WERI-Rb-1 (cell line): ENCODE data around the gene RFC4.
A peak's percentile ranks its signal among the peaks of the same experiment; 100 is the strongest.

Experiments
- DNase-seq: peaks from one replicate; pipeline ENCODE4 v3.0.0-alpha.2; 2020
- H3K27ac ChIP-seq: fragments of 250-450 bp; sonication (Bioruptor Pico); 2 replicates; pipeline ENCODE4 v1.5.1; 2020; ENCODE audit warnings: mild to moderate bottlenecking, moderate library complexity
- H3K27me3 ChIP-seq: fragments of 250-450 bp; sonication (Bioruptor Pico); 2 replicates; pipeline ENCODE4 v1.5.1; 2021; ENCODE audit warnings: mild to moderate bottlenecking, low read depth, moderate library complexity; ENCODE audit not compliant: insufficient read depth, severe bottlenecking
- H3K36me3 ChIP-seq: fragments of 250-450 bp; sonication (Bioruptor Pico); 2 replicates; pipeline ENCODE4 v1.5.1; 2020; ENCODE audit warnings: mild to moderate bottlenecking, moderate library complexity
- H3K4me3 ChIP-seq: 2 replicates; pipeline ENCODE4 v1.5.1; 2011; ENCODE audit warnings: low read depth, mild to moderate bottlenecking, control low read depth, low read length
- H3K9me3 ChIP-seq: fragments of 250-450 bp; sonication (Bioruptor Pico); 2 replicates; pipeline ENCODE4 v1.5.1; 2021; ENCODE audit warnings: mild to moderate bottlenecking, moderate library complexity; ENCODE audit not compliant: severe bottlenecking
- CTCF ChIP-seq: IDR thresholded peaks from 2 replicates; pipeline ENCODE4 v1.5.1; 2011; ENCODE audit warnings: low read depth, mild to moderate bottlenecking, control low read depth, inconsistent platforms, low read length

RFC4 gene

GRCh38 chr3:186760141-186760833 is 46.0 kb downstream of the RFC4 start:
- no peak for DNase-seq
- no peak overlapping the region for H3K27ac ChIP-seq
- no peaks in the 10 kb centered on the region for H3K9me3 ChIP-seq
- no peaks in the 10 kb centered on the region for H3K27me3 ChIP-seq
- no peak overlapping the region for H3K4me3 ChIP-seq
- TF ChIP-seq CTCF: no peak
- no peaks in the 10 kb centered on the region for H3K36me3 ChIP-seq

GRCh38 chr3:186759231-186759930 is 46.9 kb downstream of the RFC4 start:
- Histone ChIP-seq H3K4me3 (no peak overlapping the region), H3K27ac (no peak overlapping the region), H3K27me3 (no peaks in the 10 kb centered on the region), H3K36me3 (no peaks in the 10 kb centered on the region), H3K9me3 (no peaks in the 10 kb centered on the region)
- DNase-seq: no peak
- TF ChIP-seq CTCF: no peak

- H3K9me3 ChIP-seq: no peaks in the 10 kb centered on the region
- no peaks in the 10 kb centered on the region for H3K36me3 ChIP-seq
- peak; percentile 66 for DNase-seq
- H3K27ac ChIP-seq: no peak overlapping the region
- peak overlapping the region; percentile 21 for H3K4me3 ChIP-seq
- no peaks in the 10 kb centered on the region for H3K27me3 ChIP-seq
- no peak for TF ChIP-seq CTCF
Measured at GRCh38 chr3:186757686-186758220, 48.5 kb downstream of the RFC4 start.

GRCh38 chr3:186757214-186757613 is 49.1 kb downstream of the RFC4 start:
- H3K4me3 ChIP-seq: peak overlapping the region; percentile 21
- no peaks in the 10 kb centered on the region for H3K36me3 ChIP-seq
- H3K27me3 ChIP-seq: no peaks in the 10 kb centered on the region
- peak; percentile 7 for DNase-seq
- TF ChIP-seq CTCF: no peak
- H3K27ac ChIP-seq: no peak overlapping the region
- H3K9me3 ChIP-seq: no peaks in the 10 kb centered on the region

GRCh38 chr3:186754871-186755270 is 51.4 kb downstream of the RFC4 start:
- Histone ChIP-seq H3K27me3 (no peaks in the 10 kb centered on the region), H3K36me3 (no peaks in the 10 kb centered on the region), H3K9me3 (no peaks in the 10 kb centered on the region), H3K27ac (no peak overlapping the region), H3K4me3 (no peak overlapping the region)
- no peak for DNase-seq
- TF ChIP-seq CTCF: no peak
